Astrocyte (in vitro differentiated cells and primary cell): ENCODE measurements around the gene CYB5R4.

Experiments
- EZH2 ChIP-seq: IDR thresholded peaks from 2 replicates; pipeline ENCODE4 v1.6.1; 2012; ENCODE audit warnings: mild to moderate bottlenecking, low read length, inconsistent platforms; ENCODE audit not compliant: insufficient read depth
- TF ChIP-seq, protein P1 (sequence below): IDR thresholded peaks from 2 replicates; pipeline ENCODE4 v1.5.1; 2011; ENCODE audit warnings: low read depth, mild to moderate bottlenecking, inconsistent platforms, low read length, moderate library complexity; ENCODE audit not compliant: insufficient read depth

DNA sequence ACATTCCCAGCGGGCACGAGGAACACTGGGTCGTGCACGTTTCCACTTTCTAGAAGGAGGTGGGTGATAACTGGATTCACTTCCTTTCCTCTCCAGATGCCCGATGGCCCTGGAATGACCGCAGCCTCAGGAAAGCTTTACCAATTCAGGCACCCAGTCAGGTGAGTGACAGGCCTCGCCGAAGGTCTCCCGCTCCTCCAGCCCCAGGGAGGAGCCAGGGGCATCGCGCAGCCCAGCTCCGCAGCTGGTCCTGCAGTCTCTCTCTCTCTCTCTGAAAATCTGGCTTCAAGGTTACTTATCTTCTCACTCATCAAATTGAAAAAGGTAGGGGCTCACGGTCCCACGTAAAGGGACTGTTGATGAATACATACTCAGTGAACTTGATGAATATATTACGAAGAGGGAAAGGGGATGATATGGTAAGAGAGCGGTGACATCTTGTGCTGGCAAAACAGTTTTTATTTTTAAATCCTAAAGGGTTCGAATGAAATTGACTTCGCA, 5.4 kb upstream of the CYB5R4 start:
- TF ChIP-seq, protein P1, sequence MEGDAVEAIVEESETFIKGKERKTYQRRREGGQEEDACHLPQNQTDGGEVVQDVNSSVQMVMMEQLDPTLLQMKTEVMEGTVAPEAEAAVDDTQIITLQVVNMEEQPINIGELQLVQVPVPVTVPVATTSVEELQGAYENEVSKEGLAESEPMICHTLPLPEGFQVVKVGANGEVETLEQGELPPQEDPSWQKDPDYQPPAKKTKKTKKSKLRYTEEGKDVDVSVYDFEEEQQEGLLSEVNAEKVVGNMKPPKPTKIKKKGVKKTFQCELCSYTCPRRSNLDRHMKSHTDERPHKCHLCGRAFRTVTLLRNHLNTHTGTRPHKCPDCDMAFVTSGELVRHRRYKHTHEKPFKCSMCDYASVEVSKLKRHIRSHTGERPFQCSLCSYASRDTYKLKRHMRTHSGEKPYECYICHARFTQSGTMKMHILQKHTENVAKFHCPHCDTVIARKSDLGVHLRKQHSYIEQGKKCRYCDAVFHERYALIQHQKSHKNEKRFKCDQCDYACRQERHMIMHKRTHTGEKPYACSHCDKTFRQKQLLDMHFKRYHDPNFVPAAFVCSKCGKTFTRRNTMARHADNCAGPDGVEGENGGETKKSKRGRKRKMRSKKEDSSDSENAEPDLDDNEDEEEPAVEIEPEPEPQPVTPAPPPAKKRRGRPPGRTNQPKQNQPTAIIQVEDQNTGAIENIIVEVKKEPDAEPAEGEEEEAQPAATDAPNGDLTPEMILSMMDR, result no peak
- no peak for TF ChIP-seq EZH2
